ENCODE data around the gene STRA8.

STRA8 gene

DNA sequence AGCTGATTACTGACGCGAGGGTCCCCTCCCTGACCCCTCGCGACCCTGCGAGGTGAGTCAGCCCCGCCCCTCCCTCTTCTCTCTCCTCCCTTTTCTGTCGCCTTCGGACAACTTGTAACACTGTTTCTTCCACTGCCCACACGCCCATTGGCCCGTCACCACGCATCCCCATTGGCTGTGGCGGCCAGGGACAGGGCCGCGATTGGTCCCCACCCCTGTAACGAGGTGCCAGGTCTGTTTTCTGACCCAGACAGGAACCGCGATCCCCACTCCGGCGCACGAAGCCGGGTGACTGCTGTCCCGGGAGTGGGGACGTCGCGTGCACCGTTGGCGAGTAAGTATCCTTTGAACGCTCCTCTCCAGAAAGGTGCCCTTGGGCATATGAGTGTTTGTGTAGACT, at the start of gene STRA8:
Gene STRA8 (plus strand): TSS at position 269 of the 400 bp plus-strand sequence. CDS start 6,687 bp downstream, outside the sequence.
- no peak for DNase-seq

- DNase-seq = no peak
Measured at GRCh38 chr7:135184254-135184841, 49.3 kb upstream of the STRA8 start.

DNA sequence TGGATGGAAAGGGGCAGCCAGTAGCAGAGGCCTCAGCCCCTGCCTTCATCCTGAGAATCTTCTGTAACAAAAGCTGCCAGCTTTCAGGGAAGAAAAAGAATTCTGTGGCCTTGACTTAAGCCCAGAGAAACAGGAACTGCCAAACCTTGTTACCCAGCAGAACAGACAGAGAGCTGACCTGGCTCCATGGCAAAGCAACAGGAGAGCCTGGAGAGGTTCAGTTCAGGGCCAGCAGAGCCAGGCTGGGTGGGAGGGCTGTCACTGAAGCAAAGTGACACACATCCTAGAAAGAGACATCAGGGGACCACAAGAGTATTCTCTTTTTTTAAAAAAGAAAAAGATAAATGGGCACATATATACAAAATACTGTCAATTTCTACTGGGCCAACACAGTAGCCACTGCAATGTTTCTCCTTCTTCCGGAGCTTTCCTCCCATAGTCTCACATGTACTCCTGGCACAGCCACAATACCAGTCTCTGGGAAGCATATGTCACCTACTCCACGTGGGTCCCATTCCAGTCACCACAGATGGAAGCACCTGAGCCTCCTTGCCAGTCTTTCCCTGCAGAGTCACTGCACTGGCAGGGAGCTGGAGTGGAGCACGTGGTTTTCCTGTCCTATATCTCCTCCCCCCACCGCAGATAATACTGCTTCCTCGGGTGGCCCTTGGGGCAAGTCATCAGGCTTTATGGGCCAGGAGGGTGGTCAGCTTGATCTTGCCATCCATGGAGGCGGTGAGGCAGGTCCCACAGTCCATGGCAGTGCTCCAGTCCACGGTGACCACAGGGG, 48.0 kb upstream of the STRA8 start:
- DNase-seq = no peak

DNA sequence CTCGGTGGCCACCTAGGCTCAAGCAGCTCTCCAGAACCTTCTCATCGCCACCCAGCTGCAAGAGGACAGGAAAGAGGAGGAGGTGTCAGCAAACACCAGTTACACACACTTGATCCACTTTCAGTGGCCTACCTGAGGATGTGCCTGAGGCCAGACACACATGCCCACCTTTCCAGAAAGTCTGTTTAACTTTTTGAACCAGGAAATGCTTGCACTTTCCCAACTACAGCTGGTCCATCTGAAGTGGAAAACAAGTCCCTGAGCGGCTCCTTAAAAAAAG, 47.4 kb upstream of the STRA8 start:
- DNase-seq = no peak

DNA sequence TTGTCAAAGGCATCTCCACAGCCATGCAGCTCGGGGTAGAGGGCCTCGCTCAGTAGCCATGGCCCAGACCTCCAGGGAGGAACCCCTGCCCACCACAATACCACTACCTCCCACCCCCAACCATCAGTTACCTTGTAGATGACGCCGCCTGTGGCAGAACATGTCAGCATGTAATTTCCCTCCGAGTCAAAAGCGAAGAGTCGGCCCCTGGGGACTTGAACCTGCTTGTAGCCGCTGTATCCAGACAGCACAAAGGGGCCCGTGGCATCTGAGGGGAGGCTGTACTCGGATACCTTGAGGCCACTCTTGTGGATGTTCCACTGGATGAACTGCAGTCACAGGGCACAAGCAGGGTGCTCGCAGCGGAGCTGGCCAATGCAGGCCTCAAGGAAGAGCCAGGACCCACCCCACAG, 46.8 kb upstream of the STRA8 start:
- DNase-seq = peak; percentile 18

- DNase-seq = no peak
Measured at GRCh38 chr7:135188298-135188984, 45.2 kb upstream of the STRA8 start.

GRCh38 chr7:135189221-135189662, 44.4 kb upstream of the STRA8 start:
- no peak for DNase-seq

- DNase-seq = no peak
Measured at GRCh38 chr7:135189961-135190360, 43.7 kb upstream of the STRA8 start.

DNA sequence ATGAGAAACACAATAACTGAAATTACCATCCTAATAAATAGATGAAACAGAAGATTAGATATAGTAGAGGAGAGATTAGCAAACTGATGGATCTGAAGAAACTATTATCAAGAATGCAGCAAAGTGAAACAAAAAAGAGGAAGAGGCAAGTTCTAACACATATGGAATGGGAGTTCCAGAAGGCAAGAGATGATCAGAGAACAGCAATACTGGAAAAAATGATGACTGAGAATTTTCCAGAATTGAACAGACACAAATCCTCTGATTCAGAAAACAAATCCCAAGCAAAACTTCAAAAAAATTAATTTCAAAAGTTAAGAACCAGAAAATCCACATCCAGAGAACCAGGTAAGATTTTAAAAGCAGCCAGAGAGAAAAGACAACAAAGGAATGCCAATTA, 42.9 kb upstream of the STRA8 start:
- no peak for DNase-seq

- no peak for DNase-seq
Measured at GRCh38 chr7:135192914-135193536, 40.6 kb upstream of the STRA8 start.

- DNase-seq = no peak
Measured at GRCh38 chr7:135193615-135194081, 40.0 kb upstream of the STRA8 start.

DNA sequence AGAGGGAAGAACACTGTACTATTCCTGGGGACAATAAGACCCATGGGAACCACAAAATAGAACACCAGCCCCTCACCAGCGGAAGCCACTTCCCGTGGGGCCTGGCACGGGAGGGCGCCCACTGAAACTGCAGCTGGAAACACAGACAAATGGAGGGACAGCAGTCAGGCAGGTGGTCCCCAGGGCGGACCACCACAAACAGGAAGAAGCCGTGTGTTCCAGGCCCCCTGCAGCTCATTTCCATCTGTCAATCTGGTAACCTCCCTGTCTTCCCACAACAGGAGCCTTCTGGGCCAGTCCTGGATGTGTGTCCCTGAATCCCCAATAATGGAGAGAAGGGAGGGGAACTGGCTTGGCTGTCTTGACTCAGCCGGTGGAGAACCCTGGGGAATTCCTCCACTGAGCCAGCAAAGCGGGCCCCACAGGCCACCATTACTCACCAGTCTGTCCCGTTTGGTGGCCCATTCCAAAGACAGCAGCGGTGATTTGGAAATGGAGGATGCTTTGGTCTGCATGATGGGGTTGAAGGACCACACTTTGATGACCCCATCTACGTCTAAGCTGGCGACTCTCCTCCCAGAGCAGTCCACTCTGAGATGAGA, 39.0 kb upstream of the STRA8 start:
- DNase-seq = no peak

GRCh38 chr7:135195156-135195555, 38.5 kb upstream of the STRA8 start:
- DNase-seq = no peak

- no peak for DNase-seq
Measured at GRCh38 chr7:135195968-135196629, 37.5 kb upstream of the STRA8 start.

DNA sequence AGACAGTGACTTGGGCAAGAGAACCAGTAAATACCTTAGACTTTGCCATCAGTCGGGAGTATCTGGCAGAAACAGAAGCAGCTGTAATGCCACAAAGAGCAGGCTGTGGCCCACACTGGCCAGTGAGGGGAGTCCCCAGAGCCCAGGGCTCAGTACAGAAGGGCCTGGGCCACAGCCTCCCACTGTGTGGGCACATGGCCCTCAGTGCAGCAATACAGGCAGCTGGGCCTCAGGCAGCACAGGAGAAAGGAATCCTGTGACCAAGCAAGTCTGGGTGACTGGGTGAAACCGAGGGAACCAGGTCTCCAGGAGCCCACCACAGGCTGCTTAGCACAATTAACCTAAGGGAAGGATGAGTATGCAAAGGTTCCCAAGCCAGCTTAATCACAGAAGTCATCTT, 36.3 kb upstream of the STRA8 start:
- no peak for DNase-seq

- DNase-seq = no peak
Measured at GRCh38 chr7:135197906-135198655, 35.6 kb upstream of the STRA8 start.

DNA sequence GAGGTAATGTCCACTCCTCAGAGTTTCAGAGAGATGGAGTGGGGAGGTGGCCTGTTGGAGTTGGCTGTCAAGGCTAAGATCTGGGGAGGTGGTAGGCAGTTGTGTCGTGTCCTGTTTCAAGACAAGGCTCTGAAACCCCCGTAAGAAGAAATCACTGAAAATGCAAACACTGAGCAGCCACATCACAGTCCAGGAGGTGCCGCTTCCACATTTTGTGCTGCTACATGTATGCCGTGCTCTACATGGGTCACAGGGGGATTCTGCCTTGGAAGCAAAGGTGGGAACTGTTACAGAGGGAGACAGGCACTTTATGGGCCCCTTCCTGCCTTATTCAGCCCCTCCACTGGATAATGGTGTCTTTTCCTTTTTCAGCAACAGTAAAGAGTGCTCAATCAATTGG, 34.2 kb upstream of the STRA8 start:
- DNase-seq = no peak

- DNase-seq = no peak
Measured at GRCh38 chr7:135200821-135201331, 32.8 kb upstream of the STRA8 start.

DNA sequence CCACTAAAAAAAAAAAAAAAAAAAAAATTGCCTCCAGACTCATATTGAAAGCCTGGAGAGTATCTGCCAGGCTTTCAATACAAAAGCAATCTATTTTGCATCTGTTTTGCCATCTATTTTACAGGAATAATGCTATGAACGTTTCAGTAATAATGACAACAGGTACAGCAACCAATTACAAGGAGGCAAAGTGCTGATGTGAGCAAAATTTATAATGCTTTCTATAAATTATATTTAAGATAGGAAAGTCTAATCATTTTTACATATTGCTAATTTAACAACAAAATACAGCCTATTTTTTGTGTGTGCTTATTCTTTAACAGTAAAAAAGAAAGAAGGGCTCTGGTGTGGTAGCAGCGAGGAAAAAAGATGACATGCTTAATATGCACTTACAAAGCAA, 32.3 kb upstream of the STRA8 start:
- no peak for DNase-seq

- DNase-seq = no peak
Measured at GRCh38 chr7:135204341-135204749, 29.3 kb upstream of the STRA8 start.

DNA sequence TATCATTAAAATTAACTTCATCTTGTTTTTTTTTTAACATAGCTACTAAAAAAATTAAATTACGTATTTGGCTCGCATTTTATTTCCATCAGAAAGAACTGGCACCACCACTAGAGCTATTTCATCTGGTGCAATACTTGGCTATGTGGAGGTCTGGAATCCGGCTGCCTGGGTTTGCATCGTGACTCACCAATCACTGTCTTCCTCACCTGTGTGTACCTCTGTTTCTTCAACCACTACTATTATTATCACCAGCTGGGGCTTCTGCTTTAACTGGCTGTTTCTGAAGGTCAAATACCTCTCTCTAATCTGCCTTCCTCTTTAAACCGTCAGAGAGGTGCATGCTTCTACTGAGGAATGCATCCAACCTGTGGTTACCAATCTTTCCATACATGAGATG, 28.8 kb upstream of the STRA8 start:
- DNase-seq = no peak

GRCh38 chr7:135205850-135206249, 27.8 kb upstream of the STRA8 start:
- DNase-seq = no peak
